PFSK-1 (cell line): ENCODE data around the gene HNRNPA1.

Experiments
- POLR2AphosphoS5 ChIP-seq: IDR thresholded peaks from 2 replicates; pipeline ENCODE4 v1.6.1; 2012; ENCODE audit warnings: low read depth, mild to moderate bottlenecking, control low read depth, low read length, moderate library complexity
- TAF1 ChIP-seq: IDR thresholded peaks from 2 replicates; pipeline ENCODE4 v1.6.1; 2012; ENCODE audit warnings: low read length, control low read depth, borderline replicate concordance; ENCODE audit not compliant: insufficient read depth
- TF ChIP-seq, protein P1 (sequence below), 2 experiments: IDR thresholded peaks; 2 replicates each; pipeline versions ENCODE4 v1.6.1 to v1.8.0; 2011 to 2012; ENCODE audit warnings: low read depth in 2 of 2, low read length in 2 of 2, control low read depth in 1 of 2, inconsistent platforms in 1 of 2, mild to moderate bottlenecking in 1 of 2, moderate library complexity in 1 of 2; ENCODE audit not compliant: insufficient read depth in 1 of 2

DNA sequence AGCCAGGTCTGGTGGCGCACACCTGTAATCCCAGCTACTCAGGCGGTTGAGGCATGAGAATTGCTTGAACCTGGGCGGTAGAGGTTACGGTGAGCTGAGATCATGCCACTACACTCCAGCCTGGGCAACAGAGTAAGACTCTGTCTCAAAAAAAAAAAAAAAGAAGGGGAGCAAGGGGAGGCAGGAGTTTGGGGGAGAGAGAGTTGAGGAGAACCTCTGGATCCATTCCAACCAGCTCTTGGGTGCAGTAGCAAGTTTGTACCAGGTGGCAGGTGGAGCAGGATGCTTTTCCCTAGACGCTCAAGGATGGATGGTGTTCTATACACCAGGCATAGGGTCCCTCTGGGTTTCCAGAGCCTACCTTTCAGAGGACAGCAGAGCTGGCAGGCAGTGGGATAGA is 18.4 kb downstream of the HNRNPA1 start:
- TF ChIP-seq, protein P1, sequence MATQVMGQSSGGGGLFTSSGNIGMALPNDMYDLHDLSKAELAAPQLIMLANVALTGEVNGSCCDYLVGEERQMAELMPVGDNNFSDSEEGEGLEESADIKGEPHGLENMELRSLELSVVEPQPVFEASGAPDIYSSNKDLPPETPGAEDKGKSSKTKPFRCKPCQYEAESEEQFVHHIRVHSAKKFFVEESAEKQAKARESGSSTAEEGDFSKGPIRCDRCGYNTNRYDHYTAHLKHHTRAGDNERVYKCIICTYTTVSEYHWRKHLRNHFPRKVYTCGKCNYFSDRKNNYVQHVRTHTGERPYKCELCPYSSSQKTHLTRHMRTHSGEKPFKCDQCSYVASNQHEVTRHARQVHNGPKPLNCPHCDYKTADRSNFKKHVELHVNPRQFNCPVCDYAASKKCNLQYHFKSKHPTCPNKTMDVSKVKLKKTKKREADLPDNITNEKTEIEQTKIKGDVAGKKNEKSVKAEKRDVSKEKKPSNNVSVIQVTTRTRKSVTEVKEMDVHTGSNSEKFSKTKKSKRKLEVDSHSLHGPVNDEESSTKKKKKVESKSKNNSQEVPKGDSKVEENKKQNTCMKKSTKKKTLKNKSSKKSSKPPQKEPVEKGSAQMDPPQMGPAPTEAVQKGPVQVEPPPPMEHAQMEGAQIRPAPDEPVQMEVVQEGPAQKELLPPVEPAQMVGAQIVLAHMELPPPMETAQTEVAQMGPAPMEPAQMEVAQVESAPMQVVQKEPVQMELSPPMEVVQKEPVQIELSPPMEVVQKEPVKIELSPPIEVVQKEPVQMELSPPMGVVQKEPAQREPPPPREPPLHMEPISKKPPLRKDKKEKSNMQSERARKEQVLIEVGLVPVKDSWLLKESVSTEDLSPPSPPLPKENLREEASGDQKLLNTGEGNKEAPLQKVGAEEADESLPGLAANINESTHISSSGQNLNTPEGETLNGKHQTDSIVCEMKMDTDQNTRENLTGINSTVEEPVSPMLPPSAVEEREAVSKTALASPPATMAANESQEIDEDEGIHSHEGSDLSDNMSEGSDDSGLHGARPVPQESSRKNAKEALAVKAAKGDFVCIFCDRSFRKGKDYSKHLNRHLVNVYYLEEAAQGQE (IDR thresholded peaks at IDR 0.05; ENCODE audit: insufficient read depth in 1 of 2, low read depth in 2 of 2, low read length in 2 of 2) = no peak
- TF ChIP-seq POLR2AphosphoS5 (no peak), TAF1 (no peak)
